ENCODE data around the gene ARHGEF4.

DNA sequence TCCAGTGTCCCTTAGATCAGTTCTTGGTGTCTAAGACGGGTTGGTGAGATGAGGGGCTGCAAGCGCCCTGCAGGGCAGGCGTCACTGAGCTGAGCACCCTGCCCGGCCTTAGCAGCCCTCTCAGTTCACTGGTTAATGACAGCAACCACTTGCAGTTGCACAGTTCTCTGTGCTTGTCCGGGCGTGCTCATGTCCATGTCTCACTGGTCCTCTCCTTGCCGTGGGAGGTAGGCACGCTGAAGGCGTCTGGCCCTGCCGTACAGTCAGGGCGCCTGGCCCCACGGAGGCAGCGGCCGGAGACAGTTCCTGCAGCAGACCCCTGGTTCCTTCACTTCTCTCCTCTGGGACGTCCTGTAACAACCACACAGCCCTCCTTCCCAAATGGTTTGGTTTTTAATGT is 75.3 kb downstream of the ARHGEF4 start:
- TF ChIP-seq, protein P1, sequence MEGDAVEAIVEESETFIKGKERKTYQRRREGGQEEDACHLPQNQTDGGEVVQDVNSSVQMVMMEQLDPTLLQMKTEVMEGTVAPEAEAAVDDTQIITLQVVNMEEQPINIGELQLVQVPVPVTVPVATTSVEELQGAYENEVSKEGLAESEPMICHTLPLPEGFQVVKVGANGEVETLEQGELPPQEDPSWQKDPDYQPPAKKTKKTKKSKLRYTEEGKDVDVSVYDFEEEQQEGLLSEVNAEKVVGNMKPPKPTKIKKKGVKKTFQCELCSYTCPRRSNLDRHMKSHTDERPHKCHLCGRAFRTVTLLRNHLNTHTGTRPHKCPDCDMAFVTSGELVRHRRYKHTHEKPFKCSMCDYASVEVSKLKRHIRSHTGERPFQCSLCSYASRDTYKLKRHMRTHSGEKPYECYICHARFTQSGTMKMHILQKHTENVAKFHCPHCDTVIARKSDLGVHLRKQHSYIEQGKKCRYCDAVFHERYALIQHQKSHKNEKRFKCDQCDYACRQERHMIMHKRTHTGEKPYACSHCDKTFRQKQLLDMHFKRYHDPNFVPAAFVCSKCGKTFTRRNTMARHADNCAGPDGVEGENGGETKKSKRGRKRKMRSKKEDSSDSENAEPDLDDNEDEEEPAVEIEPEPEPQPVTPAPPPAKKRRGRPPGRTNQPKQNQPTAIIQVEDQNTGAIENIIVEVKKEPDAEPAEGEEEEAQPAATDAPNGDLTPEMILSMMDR (conservative IDR thresholded peaks at IDR 0.05; ENCODE audit: low read length) = no peak
- no peak for TF ChIP-seq EZH2phosphoT487 (IDR thresholded peaks at IDR 0.05; ENCODE audit: borderline replicate concordance)

All from Loucy (cell line).